ENCODE results near the gene ZBTB45.

- no peak for TF ChIP-seq CTCF (conservative IDR thresholded peaks at IDR 0.05; ENCODE audit: low read length)
- TF ChIP-seq EZH2phosphoT487 (IDR thresholded peaks at IDR 0.05; ENCODE audit: borderline replicate concordance, low read depth, low read length) = no peak
Observed at GRCh38 chr19:58563823-58564222, 44.2 kb upstream of the ZBTB45 start.
